Upper lobe of left lung (tissue), 4 donors: ENCODE results near the gene PCSK6.

Experiments used
- POLR2AphosphoS5 ChIP-seq, 2 donors: sonication (generic); formaldehyde crosslinking; IDR thresholded peaks; one replicate each; pipeline ENCODE4 v1.5.1; 2017; ENCODE audit warnings: antibody characterized with exemption in 2 of 2
- TF ChIP-seq, protein P1 (sequence below), 6 experiments: fragments of 450-650 bp in 4 of 6; fragments of 200-600 bp in 2 of 6; sonication (generic) in 2 of 6; IDR thresholded peaks; one replicate each; pipeline ENCODE4 v1.5.1; 2016 to 2019; ENCODE audit warnings: antibody characterized with exemption in 6 of 6

DNA sequence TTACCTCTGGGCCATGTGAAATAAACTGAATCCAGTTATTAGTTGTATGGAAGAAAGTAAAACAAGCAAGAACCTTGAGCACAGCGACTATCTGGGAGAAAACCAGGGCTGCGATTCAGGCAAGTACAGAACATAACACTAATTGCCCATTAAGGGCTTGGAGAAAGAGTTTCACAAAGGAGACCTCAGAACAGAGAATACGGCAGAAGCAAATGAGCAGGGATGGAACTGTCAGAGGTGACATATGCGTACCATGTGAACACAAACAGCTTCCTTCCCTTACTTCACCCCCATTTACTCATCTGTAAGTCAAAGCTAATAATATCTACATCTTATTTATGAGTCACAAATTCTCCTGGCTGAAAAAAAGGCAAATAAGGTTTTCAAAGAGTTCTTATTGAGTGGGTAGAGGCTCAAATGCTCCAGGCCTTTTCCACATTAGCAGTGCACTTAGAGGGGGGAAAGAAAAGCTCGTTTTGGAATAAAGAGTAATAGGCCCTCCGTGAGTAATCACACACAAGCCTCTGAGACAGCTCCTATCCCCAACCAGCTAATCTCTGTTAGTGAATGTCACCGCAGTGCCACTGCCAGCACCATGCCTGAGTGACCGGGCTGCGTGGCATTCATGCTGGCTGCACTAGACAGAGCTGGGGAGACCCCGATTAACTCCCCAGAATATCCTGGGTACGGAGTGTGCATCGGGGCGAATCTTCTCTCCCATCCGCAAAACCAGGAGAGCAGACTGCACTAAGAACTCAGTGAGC, 2.6 kb downstream of the PCSK6 start:
- TF ChIP-seq, protein P1, sequence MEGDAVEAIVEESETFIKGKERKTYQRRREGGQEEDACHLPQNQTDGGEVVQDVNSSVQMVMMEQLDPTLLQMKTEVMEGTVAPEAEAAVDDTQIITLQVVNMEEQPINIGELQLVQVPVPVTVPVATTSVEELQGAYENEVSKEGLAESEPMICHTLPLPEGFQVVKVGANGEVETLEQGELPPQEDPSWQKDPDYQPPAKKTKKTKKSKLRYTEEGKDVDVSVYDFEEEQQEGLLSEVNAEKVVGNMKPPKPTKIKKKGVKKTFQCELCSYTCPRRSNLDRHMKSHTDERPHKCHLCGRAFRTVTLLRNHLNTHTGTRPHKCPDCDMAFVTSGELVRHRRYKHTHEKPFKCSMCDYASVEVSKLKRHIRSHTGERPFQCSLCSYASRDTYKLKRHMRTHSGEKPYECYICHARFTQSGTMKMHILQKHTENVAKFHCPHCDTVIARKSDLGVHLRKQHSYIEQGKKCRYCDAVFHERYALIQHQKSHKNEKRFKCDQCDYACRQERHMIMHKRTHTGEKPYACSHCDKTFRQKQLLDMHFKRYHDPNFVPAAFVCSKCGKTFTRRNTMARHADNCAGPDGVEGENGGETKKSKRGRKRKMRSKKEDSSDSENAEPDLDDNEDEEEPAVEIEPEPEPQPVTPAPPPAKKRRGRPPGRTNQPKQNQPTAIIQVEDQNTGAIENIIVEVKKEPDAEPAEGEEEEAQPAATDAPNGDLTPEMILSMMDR (IDR thresholded peaks at IDR 0.05): no peak
- no peak for TF ChIP-seq POLR2AphosphoS5 (IDR thresholded peaks at IDR 0.05)
